IMR-90 (cell line): Measurements from ENCODE around the gene ATP11A. TPM values are rescaled to one million over a fixed set of nuclear protein-coding genes. Genes with fewer than 3 reads are reported as not detected.

Source experiments
- ATAC-seq: fragments of 200-7000 bp; cut with Tn5 transposase; 2 replicates; pipeline ENCODE4 v1.9.1; 2020; ENCODE audit warnings: low read depth, mild to moderate bottlenecking, moderate library complexity
- BruUV-seq: library from RNA; stranded (reverse); fragments of 400-500 nt; replicated peaks from 2 replicates; lab custom pipeline; 2021; lab: Mats Ljungman, UMichigan
- CTCF ChIA-PET: fragments of 300-600 bp; formaldehyde crosslinking; extraction: SDS; loops from one replicate; lab custom pipeline; 2021; ENCODE audit warnings: antibody characterized with exemption; lab: Yijun Ruan, JAX
- POLR2A ChIA-PET: fragments of 300-600 bp; sonication (Branson Sonifier 250); formaldehyde crosslinking; loops from one replicate; lab custom pipeline; 2022; ENCODE audit warnings: antibody characterized with exemption; ENCODE audit not compliant: unreplicated experiment; lab: Charles Lee
- DNase-seq: peaks from one replicate; pipeline ENCODE4 v3.0.0; 2013
- H2AFZ ChIP-seq: replicated peaks from 2 replicates; pipeline ENCODE3; 2013; ENCODE audit warnings: low read length, mild to moderate bottlenecking; ENCODE audit not compliant: poor library complexity
- H2AK5ac ChIP-seq: 2 replicates; pipeline ENCODE4 v1.6.1; 2013; ENCODE audit warnings: low read depth, low read length, inconsistent platforms
- H2AK9ac ChIP-seq: replicated peaks from 2 replicates; pipeline ENCODE3; 2013; ENCODE audit warnings: mild to moderate bottlenecking, low read depth, low read length, moderate library complexity; ENCODE audit not compliant: poor library complexity
- H2BK120ac ChIP-seq: 2 replicates; pipeline ENCODE4 v1.6.1; 2013; ENCODE audit warnings: low read depth, low read length, inconsistent platforms
- H2BK15ac ChIP-seq: 3 replicates; pipeline ENCODE4 v1.6.1; 2013; ENCODE audit warnings: low read depth, low read length, inconsistent platforms
- H2BK20ac ChIP-seq: 2 replicates; pipeline ENCODE4 v1.6.1; 2013; ENCODE audit warnings: low read depth, mild to moderate bottlenecking, inconsistent platforms, low read length, moderate library complexity
- H2BK5ac ChIP-seq: 2 replicates; pipeline ENCODE4 v1.6.1; 2013; ENCODE audit warnings: mild to moderate bottlenecking, low read depth, low read length, inconsistent platforms; ENCODE audit not compliant: poor library complexity, severe bottlenecking
- H3K14ac ChIP-seq: replicated peaks from 2 replicates; pipeline ENCODE4 v1.6.1; 2013; ENCODE audit warnings: low read depth, low read length, inconsistent platforms
- H3K18ac ChIP-seq: 2 replicates; pipeline ENCODE4 v1.6.1; 2013; ENCODE audit warnings: low read depth, low read length, control low read depth
- H3K23ac ChIP-seq: 2 replicates; pipeline ENCODE4 v1.6.1; 2013; ENCODE audit warnings: low read depth, low read length, inconsistent platforms
- H3K27ac ChIP-seq: 2 replicates; pipeline ENCODE4 v1.5.1; 2013; ENCODE audit warnings: mild to moderate bottlenecking, control low read depth, low read length; ENCODE audit not compliant: insufficient read depth
- H3K27me3 ChIP-seq: 2 replicates; pipeline ENCODE4 v1.6.1; 2013; ENCODE audit warnings: low read length; ENCODE audit not compliant: control insufficient read depth, insufficient read depth
- H3K36me3 ChIP-seq: 2 replicates; pipeline ENCODE4 v1.6.1; 2013; ENCODE audit warnings: low read length, mixed read lengths; ENCODE audit not compliant: control insufficient read depth, insufficient read depth
- H3K4ac ChIP-seq: 2 replicates; pipeline ENCODE4 v1.6.1; 2013; ENCODE audit warnings: low read depth, low read length, inconsistent platforms
- H3K4me1 ChIP-seq: 2 replicates; pipeline ENCODE4 v1.6.1; 2013; ENCODE audit warnings: low read length, mixed read lengths; ENCODE audit not compliant: control insufficient read depth, insufficient read depth
- H3K4me2 ChIP-seq: 2 replicates; pipeline ENCODE4 v1.6.1; 2013; ENCODE audit warnings: low read depth, mild to moderate bottlenecking, control low read depth, low read length, moderate library complexity
- H3K4me3 ChIP-seq: 2 replicates; pipeline ENCODE4 v1.5.1; 2013; ENCODE audit warnings: low read depth, mild to moderate bottlenecking, control low read depth, low read length, moderate library complexity; ENCODE audit not compliant: insufficient read depth
- H3K56ac ChIP-seq: 2 replicates; pipeline ENCODE4 v1.6.1; 2013; ENCODE audit warnings: low read length, inconsistent platforms; ENCODE audit not compliant: insufficient read depth; ENCODE audit errors: extremely low read depth
- H3K79me1 ChIP-seq, 2 experiments: 2 replicates each; pipeline ENCODE4 v1.6.1; 2013; ENCODE audit warnings: low read length in 2 of 2, inconsistent platforms in 1 of 2, low read depth in 1 of 2
- H3K9ac ChIP-seq: 2 replicates; pipeline ENCODE4 v1.6.1; 2013; ENCODE audit warnings: low read depth, low read length, control low read depth
- H3K9me1 ChIP-seq: 2 replicates; pipeline ENCODE4 v1.6.1; 2013; ENCODE audit warnings: low read length, inconsistent platforms; ENCODE audit not compliant: insufficient read depth
- H3K9me3 ChIP-seq: 2 replicates; pipeline ENCODE4 v1.6.1; 2013; ENCODE audit warnings: low read length; ENCODE audit not compliant: control insufficient read depth, insufficient read depth
- H4K20me1 ChIP-seq: 2 replicates; pipeline ENCODE4 v1.6.1; 2013; ENCODE audit warnings: low read length, inconsistent platforms; ENCODE audit not compliant: insufficient read depth
- H4K5ac ChIP-seq: 2 replicates; pipeline ENCODE4 v1.6.1; 2013; ENCODE audit warnings: mild to moderate bottlenecking, low read depth, low read length, control low read depth
- H4K8ac ChIP-seq, 2 experiments: 2 replicates each; pipeline ENCODE4 v1.6.1; 2013; ENCODE audit warnings: low read depth in 2 of 2, low read length in 2 of 2, control low read depth in 1 of 2, inconsistent platforms in 1 of 2
- H4K91ac ChIP-seq: 2 replicates; pipeline ENCODE4 v1.6.1; 2013; ENCODE audit warnings: low read depth, low read length, inconsistent platforms; ENCODE audit not compliant: insufficient read depth
- CEBPB ChIP-seq: IDR thresholded peaks from 2 replicates; pipeline ENCODE4 v1.6.1; 2012; ENCODE audit warnings: low read depth, low read length, improper control_type of control experiment
- CHD1 ChIP-seq: IDR thresholded peaks from 2 replicates; pipeline ENCODE4 v1.6.1; 2012; ENCODE audit warnings: low read depth, low read length, improper control_type of control experiment
- ELK1 ChIP-seq: fragments of 150-350 bp; IDR thresholded peaks from 2 replicates; pipeline ENCODE4 v1.6.1; 2016; ENCODE audit warnings: low read depth, mild to moderate bottlenecking, low read length, moderate library complexity, borderline replicate concordance
- FOS ChIP-seq: fragments of 150-350 bp; IDR thresholded peaks from 2 replicates; pipeline ENCODE4 v1.6.1; 2016; ENCODE audit warnings: low read depth, low read length
- MAFK ChIP-seq: IDR thresholded peaks from 2 replicates; pipeline ENCODE4 v1.6.1; 2012; ENCODE audit warnings: low read depth, low read length, improper control_type of control experiment
- MAZ ChIP-seq: IDR thresholded peaks from 2 replicates; pipeline ENCODE4 v1.6.1; 2012; ENCODE audit warnings: low read depth, mild to moderate bottlenecking, low read length, improper control_type of control experiment, moderate library complexity, borderline replicate concordance
- MXI1 ChIP-seq: IDR thresholded peaks from 2 replicates; pipeline ENCODE4 v1.6.1; 2012; ENCODE audit warnings: low read depth, mild to moderate bottlenecking, low read length, moderate library complexity, borderline replicate concordance
- NFE2L2 ChIP-seq: fragments of 150-350 bp; IDR thresholded peaks from 2 replicates; pipeline ENCODE4 v1.6.1; 2016; ENCODE audit warnings: low read depth, mild to moderate bottlenecking, low read length
- POLR2A ChIP-seq: IDR thresholded peaks from 2 replicates; pipeline ENCODE4 v1.6.1; 2012; ENCODE audit warnings: mild to moderate bottlenecking, low read depth, low read length
- RAD21 ChIP-seq: IDR thresholded peaks from 2 replicates; pipeline ENCODE4 v1.6.1; 2012; ENCODE audit warnings: low read length, improper control_type of control experiment
- RCOR1 ChIP-seq: IDR thresholded peaks from 2 replicates; pipeline ENCODE4 v1.6.1; 2012; ENCODE audit warnings: mild to moderate bottlenecking, low read length, improper control_type of control experiment; ENCODE audit not compliant: insufficient replicate concordance
- SMC3 ChIP-seq: fragments of 150-350 bp; IDR thresholded peaks from 2 replicates; pipeline ENCODE4 v1.6.1; 2016; ENCODE audit warnings: low read depth, mild to moderate bottlenecking, antibody characterized with exemption, low read length, moderate library complexity
- WGBS, 2 experiments: methylation state at CpG; one replicate each; pipeline versions ENCODE4 v1.1.5 to v1.1.7; 2013; ENCODE audit warnings: missing lambda C conversion rate in 2 of 2; ENCODE audit not compliant: insufficient read length in 1 of 2; ENCODE audit errors: extremely low coverage in 2 of 2; 5-methylcytosine and 5-hydroxymethylcytosine counted together
- dilution Hi-C: fragments of 300-500 bp; cut with HindIII; formaldehyde crosslinking; loops from one replicate; pipeline ENCODE4 v1.14.3; 2018; ENCODE audit warnings: low sequenced_read_pairs; ENCODE audit not compliant: unreplicated experiment
- in situ Hi-C: fragments of 300-500 bp; cut with MboI; formaldehyde crosslinking; loops from 3 replicates; pipeline ENCODE4 v1.14.3; 2019; ENCODE audit warnings: low sequenced_read_pairs, inconsistent platforms, mixed read lengths
- intact Hi-C: fragments of 100-400 bp; cut with micrococcal nuclease; formaldehyde crosslinking; loops from 2 replicates; pipeline ENCODE4 v1.10.0; 2022
- polyA plus RNA-seq, 3 experiments: library from polyadenylated mRNA; depleted of rRNA; stranded (reverse); fragments of >200 nt; gene quantifications; 2 replicates each; pipeline ENCODE4 v1.2.3, GENCODE V29; 2012; ENCODE audit warnings: low replicate concordance in 1 of 3
- total RNA-seq: library from RNA; depleted of rRNA; stranded (reverse); fragments of >200 nt; gene quantifications from 2 replicates; pipeline ENCODE4 v1.2.3, GENCODE V29; 2012
- TF ChIP-seq, protein P1 (sequence below): fragments of 150-350 bp; IDR thresholded peaks from 2 replicates; pipeline ENCODE4 v1.6.1; 2017; ENCODE audit warnings: mild to moderate bottlenecking, antibody characterized with exemption, low read length, low read depth
- TF ChIP-seq, protein P2 (sequence below): conservative IDR thresholded peaks from 2 replicates; pipeline ENCODE4 v1.5.1; 2012; ENCODE audit warnings: mild to moderate bottlenecking, low read depth, low read length, improper control_type of control experiment

The ATP11A gene
- total and polyA plus RNA-seq, 2 of the 4 experiments (the other 2 are of a cell fraction), result 8.4 to 12.0 TPM

GRCh38 chr13:112767506-112768471 is 78.0 kb downstream of the ATP11A start:
- H3K9me1 ChIP-seq, result no peaks in the 10 kb centered on the region; the same call in 1 of the 2 replicates
- TF ChIP-seq POLR2A (no peak), FOS (no peak), ELK1 (no peak), MAZ (no peak), RCOR1 (no peak), CEBPB (no peak), MAFK (no peak), CHD1 (no peak), NFE2L2 (no peak), RAD21 (no peak), SMC3 (no peak), MXI1 (no peak)
- TF ChIP-seq, protein P1, sequence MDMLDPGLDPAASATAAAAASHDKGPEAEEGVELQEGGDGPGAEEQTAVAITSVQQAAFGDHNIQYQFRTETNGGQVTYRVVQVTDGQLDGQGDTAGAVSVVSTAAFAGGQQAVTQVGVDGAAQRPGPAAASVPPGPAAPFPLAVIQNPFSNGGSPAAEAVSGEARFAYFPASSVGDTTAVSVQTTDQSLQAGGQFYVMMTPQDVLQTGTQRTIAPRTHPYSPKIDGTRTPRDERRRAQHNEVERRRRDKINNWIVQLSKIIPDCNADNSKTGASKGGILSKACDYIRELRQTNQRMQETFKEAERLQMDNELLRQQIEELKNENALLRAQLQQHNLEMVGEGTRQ, result no peak
- TF ChIP-seq, protein P2, sequence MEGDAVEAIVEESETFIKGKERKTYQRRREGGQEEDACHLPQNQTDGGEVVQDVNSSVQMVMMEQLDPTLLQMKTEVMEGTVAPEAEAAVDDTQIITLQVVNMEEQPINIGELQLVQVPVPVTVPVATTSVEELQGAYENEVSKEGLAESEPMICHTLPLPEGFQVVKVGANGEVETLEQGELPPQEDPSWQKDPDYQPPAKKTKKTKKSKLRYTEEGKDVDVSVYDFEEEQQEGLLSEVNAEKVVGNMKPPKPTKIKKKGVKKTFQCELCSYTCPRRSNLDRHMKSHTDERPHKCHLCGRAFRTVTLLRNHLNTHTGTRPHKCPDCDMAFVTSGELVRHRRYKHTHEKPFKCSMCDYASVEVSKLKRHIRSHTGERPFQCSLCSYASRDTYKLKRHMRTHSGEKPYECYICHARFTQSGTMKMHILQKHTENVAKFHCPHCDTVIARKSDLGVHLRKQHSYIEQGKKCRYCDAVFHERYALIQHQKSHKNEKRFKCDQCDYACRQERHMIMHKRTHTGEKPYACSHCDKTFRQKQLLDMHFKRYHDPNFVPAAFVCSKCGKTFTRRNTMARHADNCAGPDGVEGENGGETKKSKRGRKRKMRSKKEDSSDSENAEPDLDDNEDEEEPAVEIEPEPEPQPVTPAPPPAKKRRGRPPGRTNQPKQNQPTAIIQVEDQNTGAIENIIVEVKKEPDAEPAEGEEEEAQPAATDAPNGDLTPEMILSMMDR, result no peak

More at GRCh38 chr13:112767506-112768471, 78.0 kb downstream of the ATP11A start:
- 88% methylated on average over 8 of the region's 34 CpGs; no CpG with 5 or more reads in 1 of the 2 experiments for WGBS, 2 experiments
- Histone ChIP-seq H3K18ac (no peak overlapping the region), H3K4me1 (no peaks in the 10 kb centered on the region), H2BK5ac (no peak overlapping the region), H3K4me3 (no peak overlapping the region), H4K5ac (no peak overlapping the region), H3K14ac (no peak overlapping the region), H3K9me3 (no peaks in the 10 kb centered on the region), H3K9ac (no peak overlapping the region), H4K20me1 (peaks cover 6% of the 10 kb centered on the region; the same call in 1 of the 2 replicates), H4K91ac (no peak overlapping the region), H2BK20ac (no peak overlapping the region), H2AFZ (no peak overlapping the region), H3K4me2 (no peak overlapping the region), H3K79me1 (peaks cover 2 to 6% of the 10 kb centered on the region in 2 experiments; a peak in 2 of 4 replicates), H3K36me3 (peaks cover 3% of the 10 kb centered on the region; the same call in 1 of the 2 replicates), H2BK120ac (no peak overlapping the region), H2AK5ac (no peak overlapping the region), H3K56ac (no peak overlapping the region), H2BK15ac (no peak overlapping the region), H3K23ac (no peak overlapping the region), H2AK9ac (no peak overlapping the region), H3K4ac (no peak overlapping the region), H3K27me3 (no peaks in the 10 kb centered on the region), H3K27ac (no peak overlapping the region), H4K8ac (no peak overlapping the region)
- in situ Hi-C loops, result no loop called here
- intact Hi-C loops, result no loop called here
- CTCF ChIA-PET, result no interaction called here
- ATAC-seq (no peak), DNase-seq (no peak)
- POLR2A ChIA-PET, result no interaction called here
- no TSS peak for BruUV-seq
- dilution Hi-C loops, result no loop called here
